ENCODE results near the gene PRKCQ.

GRCh38 chr10:6494442-6494819 is 85.6 kb downstream of the PRKCQ start:
- TF ChIP-seq, protein P1, sequence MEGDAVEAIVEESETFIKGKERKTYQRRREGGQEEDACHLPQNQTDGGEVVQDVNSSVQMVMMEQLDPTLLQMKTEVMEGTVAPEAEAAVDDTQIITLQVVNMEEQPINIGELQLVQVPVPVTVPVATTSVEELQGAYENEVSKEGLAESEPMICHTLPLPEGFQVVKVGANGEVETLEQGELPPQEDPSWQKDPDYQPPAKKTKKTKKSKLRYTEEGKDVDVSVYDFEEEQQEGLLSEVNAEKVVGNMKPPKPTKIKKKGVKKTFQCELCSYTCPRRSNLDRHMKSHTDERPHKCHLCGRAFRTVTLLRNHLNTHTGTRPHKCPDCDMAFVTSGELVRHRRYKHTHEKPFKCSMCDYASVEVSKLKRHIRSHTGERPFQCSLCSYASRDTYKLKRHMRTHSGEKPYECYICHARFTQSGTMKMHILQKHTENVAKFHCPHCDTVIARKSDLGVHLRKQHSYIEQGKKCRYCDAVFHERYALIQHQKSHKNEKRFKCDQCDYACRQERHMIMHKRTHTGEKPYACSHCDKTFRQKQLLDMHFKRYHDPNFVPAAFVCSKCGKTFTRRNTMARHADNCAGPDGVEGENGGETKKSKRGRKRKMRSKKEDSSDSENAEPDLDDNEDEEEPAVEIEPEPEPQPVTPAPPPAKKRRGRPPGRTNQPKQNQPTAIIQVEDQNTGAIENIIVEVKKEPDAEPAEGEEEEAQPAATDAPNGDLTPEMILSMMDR (IDR thresholded peaks at IDR 0.05; ENCODE audit: poor library complexity): no peak
- TF ChIP-seq EZH2 (IDR thresholded peaks at IDR 0.05; ENCODE audit: borderline replicate concordance): no peak
- no peak for TF ChIP-seq EZH2phosphoT487 (IDR thresholded peaks at IDR 0.05; ENCODE audit: low read depth, severe bottlenecking, unreplicated experiment)

Data from hepatocyte (in vitro differentiated cells).